ENCODE data around the gene ANO2. TPM values are rescaled to one million over a fixed set of nuclear protein-coding genes. Genes with fewer than 3 reads are reported as not detected.

Gene ANO2
- total and polyA plus RNA-seq, 4 experiments from 2014 or later, result not detected

DNA sequence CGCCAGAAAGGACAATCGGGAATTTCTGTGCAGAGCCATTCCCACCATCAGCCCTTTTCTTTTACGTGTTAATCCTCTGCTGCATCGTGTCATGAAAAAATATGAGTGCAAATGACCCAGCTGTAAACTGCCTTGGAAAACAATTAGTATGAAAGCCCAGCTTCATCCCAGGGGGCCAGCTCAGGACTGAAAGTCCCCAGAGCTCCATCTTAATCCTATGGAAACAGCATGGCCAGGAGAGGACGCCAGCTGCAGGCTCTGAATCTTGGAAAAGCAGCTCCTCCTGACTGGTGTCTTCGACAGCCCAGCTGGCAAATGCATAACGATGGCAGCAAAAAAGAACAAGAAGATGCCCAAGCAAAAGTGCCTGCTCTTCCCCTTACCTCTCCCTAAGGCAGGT is 321.6 kb downstream of the ANO2 start:
- peaks cover 2 to 10% of the 10 kb centered on the region in 2 donors for H3K27me3 Mint-ChIP-seq
- CTCF ChIA-PET (ENCODE audit: partially characterized antibody), result interaction anchor here (1.3 kb wide), 1 partner anchor 9 kb away, joined by 3 read pairs; no protein-coding TSS in a partner anchor
- no peaks in the 10 kb centered on the region for H3K36me3 ChIP-seq (ENCODE audit: insufficient read depth, low read length)
- no peaks in the 10 kb centered on the region for H3K27me3 ChIP-seq (ENCODE audit: insufficient read depth, low read length)
- no peak for DNase-seq
- intact Hi-C loops (cut with micrococcal nuclease), result no loop called here
- H3K36me3 Mint-ChIP-seq, result no peaks in the 10 kb centered on the region
- H3K27ac Mint-ChIP-seq, result no peak overlapping the region
- H3K27ac ChIP-seq (ENCODE audit: low read depth, low read length), result no peak overlapping the region
- no peak overlapping the region for H3K4me3 ChIP-seq (ENCODE audit: low read length in 2 of 2)
- H3K9me3 ChIP-seq (ENCODE audit: control insufficient read depth in 1 of 2, low read length in 2 of 2), result no peaks in the 10 kb centered on the region
- H3K4me3 Mint-ChIP-seq, result no peak overlapping the region
- H3K4me1 ChIP-seq (ENCODE audit: insufficient read depth, low read length), result no peaks in the 10 kb centered on the region
- no peaks in the 10 kb centered on the region for H3K4me1 Mint-ChIP-seq
- H3K9me3 Mint-ChIP-seq, result peaks cover 0 to 5% (median 0%) of the 10 kb centered on the region in 8 donors
- POLR2A ChIA-PET (ENCODE audit: partially characterized antibody), result no interaction called here

DNA sequence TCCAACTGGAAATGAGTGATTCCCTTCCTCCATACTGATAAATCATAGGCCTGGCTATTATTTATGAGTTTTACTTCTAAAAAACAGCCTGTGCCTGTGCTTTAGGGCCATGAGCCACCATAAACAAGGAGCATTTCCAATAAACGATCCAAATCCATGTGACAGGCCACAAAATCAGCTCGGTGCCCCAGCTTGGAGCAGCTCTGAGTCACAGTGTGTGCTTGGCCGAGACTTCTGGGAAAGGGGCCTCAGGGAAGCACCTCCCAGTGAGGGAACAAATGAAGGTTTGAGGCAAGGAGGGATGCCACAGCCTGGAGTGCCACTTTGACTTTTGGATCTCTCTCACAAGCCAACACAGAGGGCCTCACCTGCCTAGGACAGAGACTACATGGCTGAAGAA is 322.8 kb downstream of the ANO2 start:
- Mint-ChIP-seq H3K27ac (no peak overlapping the region), H3K4me1 (no peaks in the 10 kb centered on the region), H3K36me3 (no peaks in the 10 kb centered on the region), H3K4me3 (no peak overlapping the region), H3K27me3 (peaks cover 2 to 7% of the 10 kb centered on the region in 2 donors), H3K9me3 (peaks cover 0 to 2% (median 0%) of the 10 kb centered on the region in 8 donors)
- H3K27ac ChIP-seq (ENCODE audit: low read depth, low read length), result no peak overlapping the region
- intact Hi-C loops (cut with micrococcal nuclease), result no loop called here
- DNase-seq, result no peak
- POLR2A ChIA-PET (ENCODE audit: partially characterized antibody), result no interaction called here
- H3K27me3 ChIP-seq (ENCODE audit: insufficient read depth, low read length), result no peaks in the 10 kb centered on the region
- no peaks in the 10 kb centered on the region for H3K4me1 ChIP-seq (ENCODE audit: insufficient read depth, low read length)
- CTCF ChIA-PET (ENCODE audit: partially characterized antibody), result no interaction called here
- H3K9me3 ChIP-seq (ENCODE audit: control insufficient read depth in 1 of 2, low read length in 2 of 2), result no peaks in the 10 kb centered on the region
- H3K4me3 ChIP-seq (ENCODE audit: low read length in 2 of 2), result no peak overlapping the region
- H3K36me3 ChIP-seq (ENCODE audit: insufficient read depth, low read length), result no peaks in the 10 kb centered on the region

DNA sequence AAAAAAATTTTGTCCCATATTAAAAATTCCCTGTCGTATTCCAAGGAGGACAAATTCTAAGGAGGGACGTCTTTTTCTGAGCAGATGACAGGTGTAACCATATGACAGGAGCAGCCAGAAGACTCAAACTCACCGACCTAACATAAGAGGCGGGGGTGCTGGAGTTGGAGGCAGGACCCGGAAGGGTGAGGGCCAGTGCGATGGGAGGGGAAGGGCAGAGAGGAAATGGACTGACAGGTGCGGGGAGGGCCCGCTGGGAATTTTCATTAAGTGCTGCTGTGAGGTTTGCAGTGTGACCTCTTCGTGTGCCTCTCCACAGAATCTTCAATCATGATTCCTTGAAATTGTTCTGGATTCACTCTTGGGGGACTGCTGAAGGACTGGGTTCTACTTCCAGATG is 323.7 kb downstream of the ANO2 start:
- intact Hi-C loops (cut with micrococcal nuclease), result no loop called here
- H3K9me3 ChIP-seq (ENCODE audit: control insufficient read depth in 1 of 2, low read length in 2 of 2), result no peaks in the 10 kb centered on the region
- DNase-seq, result no peak
- POLR2A ChIA-PET (ENCODE audit: partially characterized antibody), result no interaction called here
- H3K4me3 ChIP-seq (ENCODE audit: low read length in 2 of 2), result no peak overlapping the region
- no peaks in the 10 kb centered on the region for H3K36me3 ChIP-seq (ENCODE audit: insufficient read depth, low read length)
- H3K27me3 ChIP-seq (ENCODE audit: insufficient read depth, low read length), result no peaks in the 10 kb centered on the region
- H3K4me1 ChIP-seq (ENCODE audit: insufficient read depth, low read length), result no peaks in the 10 kb centered on the region
- H3K36me3 Mint-ChIP-seq, result no peaks in the 10 kb centered on the region
- CTCF ChIA-PET (ENCODE audit: partially characterized antibody), result no interaction called here
- no peak overlapping the region for H3K27ac Mint-ChIP-seq
- no peaks in the 10 kb centered on the region for H3K4me1 Mint-ChIP-seq
- H3K9me3 Mint-ChIP-seq, result peaks cover 0 to 2% (median 0%) of the 10 kb centered on the region in 8 donors
- H3K27me3 Mint-ChIP-seq, result peaks cover 2 to 7% of the 10 kb centered on the region in 2 donors
- H3K27ac ChIP-seq (ENCODE audit: low read depth, low read length), result no peak overlapping the region
- H3K4me3 Mint-ChIP-seq, result no peak overlapping the region

DNA sequence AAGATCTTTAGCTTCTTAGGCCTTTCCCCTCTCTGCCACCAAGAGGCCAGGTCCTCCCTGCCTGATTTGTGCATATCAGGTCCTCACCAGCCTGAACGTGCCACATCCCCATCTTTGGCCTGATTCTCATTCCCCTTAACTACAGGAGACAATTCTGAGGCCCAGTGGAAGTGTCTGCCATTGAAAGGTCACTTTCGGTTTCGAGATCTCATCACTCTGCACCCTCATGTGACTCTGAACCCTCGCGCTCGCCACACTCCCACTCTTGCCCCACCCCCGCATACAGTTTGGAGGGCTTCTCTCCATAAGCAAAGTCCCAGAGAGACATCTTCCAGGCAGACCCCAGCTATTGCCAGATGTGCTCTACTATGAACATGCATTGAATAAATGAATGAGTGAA is 324.2 kb downstream of the ANO2 start:
- no peaks in the 10 kb centered on the region for H3K4me1 ChIP-seq (ENCODE audit: insufficient read depth, low read length)
- CTCF ChIA-PET (ENCODE audit: partially characterized antibody), result no interaction called here
- no peaks in the 10 kb centered on the region for H3K36me3 Mint-ChIP-seq
- no peak for DNase-seq
- H3K4me3 Mint-ChIP-seq, result no peak overlapping the region
- peaks cover 0 to 2% (median 0%) of the 10 kb centered on the region in 8 donors for H3K9me3 Mint-ChIP-seq
- no peaks in the 10 kb centered on the region for H3K4me1 Mint-ChIP-seq
- H3K4me3 ChIP-seq (ENCODE audit: low read length in 2 of 2), result no peak overlapping the region
- POLR2A ChIA-PET (ENCODE audit: partially characterized antibody), result no interaction called here
- peaks cover 2 to 7% of the 10 kb centered on the region in 2 donors for H3K27me3 Mint-ChIP-seq
- no peak overlapping the region for H3K27ac Mint-ChIP-seq
- H3K36me3 ChIP-seq (ENCODE audit: insufficient read depth, low read length), result no peaks in the 10 kb centered on the region
- no peaks in the 10 kb centered on the region for H3K27me3 ChIP-seq (ENCODE audit: insufficient read depth, low read length)
- intact Hi-C loops (cut with micrococcal nuclease), result no loop called here
- H3K9me3 ChIP-seq (ENCODE audit: control insufficient read depth in 1 of 2, low read length in 2 of 2), result no peaks in the 10 kb centered on the region
- no peak overlapping the region for H3K27ac ChIP-seq (ENCODE audit: low read depth, low read length)

DNA sequence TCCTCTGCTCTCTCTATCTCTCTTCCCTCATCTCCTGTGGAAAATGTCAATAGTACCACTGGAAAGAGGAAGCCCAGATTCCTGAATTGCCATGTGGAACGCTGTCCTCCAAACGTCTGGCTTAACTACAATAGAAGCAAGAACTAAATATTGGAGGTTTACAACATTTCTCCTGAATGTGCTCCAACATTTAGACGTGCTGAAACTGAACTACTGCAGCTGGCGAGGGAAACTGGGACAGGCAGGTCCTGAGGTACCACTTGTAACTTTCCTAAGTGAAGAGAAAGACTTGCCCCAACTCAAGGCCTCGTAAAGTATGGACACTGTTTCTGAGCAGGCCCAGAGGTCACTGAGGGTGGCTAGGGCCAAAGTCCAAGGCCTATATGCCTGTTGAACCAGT is 325.4 kb downstream of the ANO2 start:
- H3K9me3 ChIP-seq (ENCODE audit: control insufficient read depth in 1 of 2, low read length in 2 of 2), result no peaks in the 10 kb centered on the region
- CTCF ChIA-PET (ENCODE audit: partially characterized antibody), result no interaction called here
- H3K27me3 ChIP-seq (ENCODE audit: insufficient read depth, low read length), result no peaks in the 10 kb centered on the region
- no peak overlapping the region for H3K27ac ChIP-seq (ENCODE audit: low read depth, low read length)
- POLR2A ChIA-PET (ENCODE audit: partially characterized antibody), result no interaction called here
- no peak overlapping the region for H3K4me3 Mint-ChIP-seq
- no peak overlapping the region for H3K4me3 ChIP-seq (ENCODE audit: low read length in 2 of 2)
- H3K27me3 Mint-ChIP-seq, result peaks cover 2 to 7% of the 10 kb centered on the region in 2 donors
- H3K9me3 Mint-ChIP-seq, result peaks cover 0 to 2% (median 0%) of the 10 kb centered on the region in 8 donors
- H3K36me3 Mint-ChIP-seq, result no peaks in the 10 kb centered on the region
- DNase-seq, result no peak
- H3K4me1 Mint-ChIP-seq, result no peaks in the 10 kb centered on the region
- no peaks in the 10 kb centered on the region for H3K36me3 ChIP-seq (ENCODE audit: insufficient read depth, low read length)
- intact Hi-C loops (cut with micrococcal nuclease), result no loop called here
- no peak overlapping the region for H3K27ac Mint-ChIP-seq
- H3K4me1 ChIP-seq (ENCODE audit: insufficient read depth, low read length), result no peaks in the 10 kb centered on the region

DNA sequence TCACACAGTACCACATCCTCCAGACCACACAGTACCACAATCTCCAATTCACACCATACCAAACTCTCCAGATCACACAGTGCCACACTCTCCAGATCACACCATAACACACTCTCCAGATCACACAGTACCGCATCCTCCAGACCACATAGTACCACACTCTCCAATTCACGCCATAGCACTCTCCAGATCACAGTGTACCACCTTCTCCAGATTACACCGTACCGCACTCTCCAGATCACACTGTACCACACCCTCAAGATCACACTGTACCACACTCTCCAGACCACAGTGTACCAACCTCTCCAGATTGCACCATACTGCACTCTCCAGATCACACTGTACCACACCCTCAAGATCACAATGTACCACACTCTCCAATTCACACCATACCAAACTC is 328.2 kb downstream of the ANO2 start:
- H3K36me3 Mint-ChIP-seq, result no peaks in the 10 kb centered on the region
- DNase-seq, result no peak
- POLR2A ChIA-PET (ENCODE audit: partially characterized antibody), result no interaction called here
- peaks cover 2 to 10% of the 10 kb centered on the region in 2 donors for H3K27me3 Mint-ChIP-seq
- no peaks in the 10 kb centered on the region for H3K27me3 ChIP-seq (ENCODE audit: insufficient read depth, low read length)
- no peak overlapping the region for H3K27ac Mint-ChIP-seq
- no peaks in the 10 kb centered on the region for H3K36me3 ChIP-seq (ENCODE audit: insufficient read depth, low read length)
- peaks cover 0 to 2% (median 0%) of the 10 kb centered on the region in 8 donors for H3K9me3 Mint-ChIP-seq
- intact Hi-C loops (cut with micrococcal nuclease), result no loop called here
- CTCF ChIA-PET (ENCODE audit: partially characterized antibody), result no interaction called here
- H3K4me1 Mint-ChIP-seq, result no peaks in the 10 kb centered on the region
- no peak overlapping the region for H3K4me3 ChIP-seq (ENCODE audit: low read length in 2 of 2)
- no peak overlapping the region for H3K4me3 Mint-ChIP-seq
- H3K4me1 ChIP-seq (ENCODE audit: insufficient read depth, low read length), result no peaks in the 10 kb centered on the region
- no peaks in the 10 kb centered on the region for H3K9me3 ChIP-seq (ENCODE audit: control insufficient read depth in 1 of 2, low read length in 2 of 2)
- H3K27ac ChIP-seq (ENCODE audit: low read depth, low read length), result no peak overlapping the region

DNA sequence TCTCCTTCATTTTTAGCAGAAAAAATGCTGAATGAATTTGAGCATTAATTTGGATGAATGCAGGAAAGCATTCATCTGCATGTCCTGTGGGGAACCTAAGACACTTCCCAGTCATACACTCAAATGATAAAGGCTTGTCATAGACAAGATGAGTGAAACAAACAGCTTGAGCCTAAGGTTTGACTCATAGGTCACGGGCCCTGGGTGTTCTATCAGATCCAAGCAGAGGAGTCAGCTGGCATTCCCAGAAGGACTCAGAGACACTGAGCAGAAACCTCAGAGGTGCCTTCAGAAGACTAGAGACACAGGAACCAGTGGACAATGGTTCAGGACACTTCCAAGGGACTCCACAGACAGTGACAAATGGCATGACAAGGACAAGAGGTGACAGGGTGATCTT is 329.3 kb downstream of the ANO2 start:
- POLR2A ChIA-PET (ENCODE audit: partially characterized antibody), result no interaction called here
- H3K36me3 Mint-ChIP-seq, result no peaks in the 10 kb centered on the region
- H3K27ac Mint-ChIP-seq, result no peak overlapping the region
- Histone ChIP-seq H3K36me3 (ENCODE audit: insufficient read depth, low read length) (no peaks in the 10 kb centered on the region), H3K9me3 (ENCODE audit: control insufficient read depth in 1 of 2, low read length in 2 of 2) (no peaks in the 10 kb centered on the region), H3K27ac (ENCODE audit: low read depth, low read length) (no peak overlapping the region), H3K4me1 (ENCODE audit: insufficient read depth, low read length) (no peaks in the 10 kb centered on the region), H3K27me3 (ENCODE audit: insufficient read depth, low read length) (no peaks in the 10 kb centered on the region), H3K4me3 (ENCODE audit: low read length in 2 of 2) (no peak overlapping the region)
- peaks cover 0 to 4% of the 10 kb centered on the region in 2 donors for H3K27me3 Mint-ChIP-seq
- H3K9me3 Mint-ChIP-seq, result peaks cover 0 to 2% (median 0%) of the 10 kb centered on the region in 8 donors
- no peaks in the 10 kb centered on the region for H3K4me1 Mint-ChIP-seq
- intact Hi-C loops (cut with micrococcal nuclease), result no loop called here
- H3K4me3 Mint-ChIP-seq, result no peak overlapping the region
- no peak for DNase-seq
- CTCF ChIA-PET (ENCODE audit: partially characterized antibody), result no interaction called here

DNA sequence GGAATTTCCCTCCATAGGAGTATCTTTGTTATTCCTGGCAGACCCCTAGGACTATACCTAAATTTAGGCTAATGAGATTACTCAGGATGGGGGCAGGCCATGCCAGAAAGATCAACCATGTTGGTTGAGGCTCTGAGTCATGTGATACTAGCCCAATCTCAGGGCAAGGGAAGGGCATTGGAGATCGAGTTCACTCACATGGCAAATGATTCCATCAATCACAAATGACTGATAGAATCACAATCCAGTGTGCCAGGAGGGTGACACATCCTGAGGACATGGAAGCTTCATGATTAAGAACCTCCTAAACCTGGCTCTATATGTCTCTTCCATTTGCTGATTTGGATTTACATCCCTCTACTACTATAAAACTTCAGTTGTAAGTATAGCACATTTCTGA is 330.8 kb downstream of the ANO2 start:
- peaks cover 0 to 2% of the 10 kb centered on the region in 2 donors for H3K27me3 Mint-ChIP-seq
- no peak overlapping the region for H3K4me3 Mint-ChIP-seq
- no peaks in the 10 kb centered on the region for H3K27me3 ChIP-seq (ENCODE audit: insufficient read depth, low read length)
- ChIA-PET POLR2A (ENCODE audit: partially characterized antibody) (no interaction called here), CTCF (ENCODE audit: partially characterized antibody) (no interaction called here)
- H3K36me3 ChIP-seq (ENCODE audit: insufficient read depth, low read length), result no peaks in the 10 kb centered on the region
- peaks cover 0 to 2% (median 0%) of the 10 kb centered on the region in 8 donors for H3K9me3 Mint-ChIP-seq
- no peak overlapping the region for H3K4me3 ChIP-seq (ENCODE audit: low read length in 2 of 2)
- intact Hi-C loops (cut with micrococcal nuclease), result no loop called here
- H3K27ac Mint-ChIP-seq, result no peak overlapping the region
- H3K4me1 Mint-ChIP-seq, result no peaks in the 10 kb centered on the region
- no peak overlapping the region for H3K27ac ChIP-seq (ENCODE audit: low read depth, low read length)
- no peaks in the 10 kb centered on the region for H3K36me3 Mint-ChIP-seq
- no peaks in the 10 kb centered on the region for H3K9me3 ChIP-seq (ENCODE audit: control insufficient read depth in 1 of 2, low read length in 2 of 2)
- DNase-seq, result no peak
- no peaks in the 10 kb centered on the region for H3K4me1 ChIP-seq (ENCODE audit: insufficient read depth, low read length)

All from CD4-positive, alpha-beta memory T cell (primary cell).